K562 (cell line): ENCODE results near the gene ORAI1. TPM values are rescaled to one million over a fixed set of nuclear protein-coding genes. Genes with fewer than 3 reads are reported as not detected.
A peak's percentile ranks its signal among the peaks of the same experiment; 100 is the strongest.

Experiments used
- ATF1 ChIP-seq, 2 experiments: fragments of 450-650 bp in 1 of 2; IDR thresholded peaks; 2 replicates each; pipeline ENCODE4 v1.6.1; 2016; ENCODE audit warnings: missing compliant biosample characterization in 1 of 2, missing genetic modification characterization in 1 of 2
- E2F5 ChIP-seq: sonication (generic); formaldehyde crosslinking; IDR thresholded peaks from 2 replicates; pipeline ENCODE4 v1.8.0; 2022; ENCODE audit warnings: mild to moderate bottlenecking, missing genetic modification reagents
- E2F8 ChIP-seq: fragments of 450-650 bp; IDR thresholded peaks from 2 replicates; pipeline ENCODE4 v1.7.1; 2018; ENCODE audit warnings: mild to moderate bottlenecking, low read depth; ENCODE audit not compliant: partially characterized antibody
- GATAD2B ChIP-seq: fragments of 450-650 bp; IDR thresholded peaks from 2 replicates; pipeline ENCODE4 v1.6.1; 2017; ENCODE audit warnings: mild to moderate bottlenecking, borderline replicate concordance
- KAT8 ChIP-seq: fragments of 450-650 bp; IDR thresholded peaks from 2 replicates; pipeline ENCODE4 v1.6.1; 2016; ENCODE audit warnings: low read depth, mild to moderate bottlenecking
- MEIS2 ChIP-seq: fragments of 450-650 bp; IDR thresholded peaks from 2 replicates; pipeline ENCODE4 v1.6.1; 2014; ENCODE audit warnings: mild to moderate bottlenecking; ENCODE audit not compliant: partially characterized antibody
- MTA3 ChIP-seq: fragments of 450-650 bp; formaldehyde crosslinking; IDR thresholded peaks from 2 replicates; pipeline ENCODE4 v1.6.1; 2017; ENCODE audit warnings: mild to moderate bottlenecking, borderline replicate concordance
- NEUROD1 ChIP-seq: fragments of 150-350 bp; IDR thresholded peaks from 2 replicates; pipeline ENCODE4 v1.6.1; 2014; ENCODE audit warnings: borderline replicate concordance, low read length, low read depth; ENCODE audit not compliant: partially characterized antibody
- POLR2G ChIP-seq: fragments of 200-400 bp; formaldehyde crosslinking; IDR thresholded peaks from 2 replicates; pipeline ENCODE4 v1.6.1; 2017; ENCODE audit warnings: low read depth, mild to moderate bottlenecking, antibody characterized with exemption, low read length, moderate library complexity
- PYGO2 ChIP-seq: fragments of 450-650 bp; IDR thresholded peaks from 2 replicates; pipeline ENCODE4 v1.6.1; 2016; ENCODE audit warnings: mild to moderate bottlenecking, missing genetic modification characterization, moderate library complexity, missing compliant biosample characterization
- YBX1 ChIP-seq: fragments of 450-650 bp; IDR thresholded peaks from 2 replicates; pipeline ENCODE4 v1.7.1; 2016; ENCODE audit warnings: mild to moderate bottlenecking
- ZC3H8 ChIP-seq: fragments of 450-650 bp; IDR thresholded peaks from 2 replicates; pipeline ENCODE4 v1.6.1; 2017
- polyA plus RNA-seq, 8 experiments: library from polyadenylated mRNA; depleted of rRNA in 4 of 8; stranded (reverse) in 5 of 8; unstranded in 3 of 8; fragments of >200 nt; fragmentation: Nextera tagmentation in 2 of 8; fragmentation: Illumina TruSeq in 1 of 8; extraction: Ambion mirVana in 2 of 8; extraction: Trizol in 1 of 8; gene quantifications; 2 replicates each; pipeline versions ENCODE4 v1.2.1 to v1.2.3, GENCODE V29; 2011 to 2014; ENCODE audit warnings: inconsistent platforms in 1 of 8, missing spikeins in 1 of 8
- total RNA-seq, 7 experiments: library from RNA; depleted of rRNA in 6 of 7; stranded (reverse); fragments of >200 nt in 6 of 7; fragmentation: Illumina TruSeq in 2 of 7; extraction: Trizol in 2 of 7; gene quantifications; 2 replicates each; pipeline versions ENCODE4 v1.2.1 to v1.2.3, GENCODE V29; 2011 to 2021; ENCODE audit warnings: low replicate concordance in 1 of 7
- TF ChIP-seq, protein P1 (sequence below): fragments of 450-650 bp; IDR thresholded peaks from 2 replicates; pipeline ENCODE4 v1.6.1; 2016; ENCODE audit warnings: mild to moderate bottlenecking, moderate library complexity

The ORAI1 gene
- total and polyA plus RNA-seq, 9 of the 15 experiments (the other 6 are each of a cell fraction or from before 2014, with no cell fraction given): 2.6 to 23.8 (median 9.3) TPM

DNA sequence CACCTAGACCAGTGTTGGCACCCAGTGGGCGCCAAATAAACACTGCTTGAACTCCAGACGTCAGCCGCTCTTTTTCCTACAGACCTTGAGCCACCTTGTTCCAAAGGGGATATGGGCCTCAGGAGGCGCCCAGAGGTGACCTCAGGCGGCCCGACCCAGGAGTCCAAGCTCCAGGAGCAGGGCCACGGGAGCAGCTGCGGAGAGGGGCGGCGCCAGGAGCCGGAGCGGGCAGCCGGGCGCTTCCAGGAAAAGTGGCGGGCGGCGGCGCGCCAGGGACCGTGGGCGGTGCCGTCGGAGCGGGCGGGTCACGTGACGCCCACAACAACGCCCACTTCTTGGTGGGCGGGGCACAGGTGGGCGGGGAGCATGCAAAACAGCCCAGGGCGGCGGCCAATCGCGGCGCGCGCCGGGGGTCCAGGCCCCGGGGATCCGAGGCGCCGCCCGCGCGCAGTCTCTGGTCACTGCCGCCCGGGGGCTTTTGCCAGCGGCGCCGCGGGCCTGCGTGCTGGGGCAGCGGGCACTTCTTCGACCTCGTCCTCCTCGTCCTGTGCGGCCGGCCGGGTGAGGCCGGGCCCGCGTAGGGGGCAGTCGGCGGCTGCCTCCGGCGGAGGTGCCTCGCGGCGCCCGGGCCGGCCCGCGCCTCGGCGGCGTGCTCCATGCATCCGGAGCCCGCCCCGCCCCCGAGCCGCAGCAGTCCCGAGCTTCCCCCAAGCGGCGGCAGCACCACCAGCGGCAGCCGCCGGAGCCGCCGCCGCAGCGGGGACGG, at the start of gene ORAI1 (continued):
- TF ChIP-seq ATF1 (CRISPR knock-in tag; IDR thresholded peaks at IDR 0.05) (no peak), ATF1 (tag; IDR thresholded peaks at IDR 0.05) (peak; percentile 54), ZC3H8 (no peak), E2F5 (no peak), KAT8 (no peak), NEUROD1 (peak; percentile 32), POLR2G (peak; percentile 88), MEIS2 (no peak), GATAD2B (peak; percentile 95), PYGO2 (tag) (no peak), E2F8 (no peak), MTA3 (peak; percentile 67; the same call in 1 of the 2 replicates), YBX1 (no peak)
- TF ChIP-seq, protein P1, sequence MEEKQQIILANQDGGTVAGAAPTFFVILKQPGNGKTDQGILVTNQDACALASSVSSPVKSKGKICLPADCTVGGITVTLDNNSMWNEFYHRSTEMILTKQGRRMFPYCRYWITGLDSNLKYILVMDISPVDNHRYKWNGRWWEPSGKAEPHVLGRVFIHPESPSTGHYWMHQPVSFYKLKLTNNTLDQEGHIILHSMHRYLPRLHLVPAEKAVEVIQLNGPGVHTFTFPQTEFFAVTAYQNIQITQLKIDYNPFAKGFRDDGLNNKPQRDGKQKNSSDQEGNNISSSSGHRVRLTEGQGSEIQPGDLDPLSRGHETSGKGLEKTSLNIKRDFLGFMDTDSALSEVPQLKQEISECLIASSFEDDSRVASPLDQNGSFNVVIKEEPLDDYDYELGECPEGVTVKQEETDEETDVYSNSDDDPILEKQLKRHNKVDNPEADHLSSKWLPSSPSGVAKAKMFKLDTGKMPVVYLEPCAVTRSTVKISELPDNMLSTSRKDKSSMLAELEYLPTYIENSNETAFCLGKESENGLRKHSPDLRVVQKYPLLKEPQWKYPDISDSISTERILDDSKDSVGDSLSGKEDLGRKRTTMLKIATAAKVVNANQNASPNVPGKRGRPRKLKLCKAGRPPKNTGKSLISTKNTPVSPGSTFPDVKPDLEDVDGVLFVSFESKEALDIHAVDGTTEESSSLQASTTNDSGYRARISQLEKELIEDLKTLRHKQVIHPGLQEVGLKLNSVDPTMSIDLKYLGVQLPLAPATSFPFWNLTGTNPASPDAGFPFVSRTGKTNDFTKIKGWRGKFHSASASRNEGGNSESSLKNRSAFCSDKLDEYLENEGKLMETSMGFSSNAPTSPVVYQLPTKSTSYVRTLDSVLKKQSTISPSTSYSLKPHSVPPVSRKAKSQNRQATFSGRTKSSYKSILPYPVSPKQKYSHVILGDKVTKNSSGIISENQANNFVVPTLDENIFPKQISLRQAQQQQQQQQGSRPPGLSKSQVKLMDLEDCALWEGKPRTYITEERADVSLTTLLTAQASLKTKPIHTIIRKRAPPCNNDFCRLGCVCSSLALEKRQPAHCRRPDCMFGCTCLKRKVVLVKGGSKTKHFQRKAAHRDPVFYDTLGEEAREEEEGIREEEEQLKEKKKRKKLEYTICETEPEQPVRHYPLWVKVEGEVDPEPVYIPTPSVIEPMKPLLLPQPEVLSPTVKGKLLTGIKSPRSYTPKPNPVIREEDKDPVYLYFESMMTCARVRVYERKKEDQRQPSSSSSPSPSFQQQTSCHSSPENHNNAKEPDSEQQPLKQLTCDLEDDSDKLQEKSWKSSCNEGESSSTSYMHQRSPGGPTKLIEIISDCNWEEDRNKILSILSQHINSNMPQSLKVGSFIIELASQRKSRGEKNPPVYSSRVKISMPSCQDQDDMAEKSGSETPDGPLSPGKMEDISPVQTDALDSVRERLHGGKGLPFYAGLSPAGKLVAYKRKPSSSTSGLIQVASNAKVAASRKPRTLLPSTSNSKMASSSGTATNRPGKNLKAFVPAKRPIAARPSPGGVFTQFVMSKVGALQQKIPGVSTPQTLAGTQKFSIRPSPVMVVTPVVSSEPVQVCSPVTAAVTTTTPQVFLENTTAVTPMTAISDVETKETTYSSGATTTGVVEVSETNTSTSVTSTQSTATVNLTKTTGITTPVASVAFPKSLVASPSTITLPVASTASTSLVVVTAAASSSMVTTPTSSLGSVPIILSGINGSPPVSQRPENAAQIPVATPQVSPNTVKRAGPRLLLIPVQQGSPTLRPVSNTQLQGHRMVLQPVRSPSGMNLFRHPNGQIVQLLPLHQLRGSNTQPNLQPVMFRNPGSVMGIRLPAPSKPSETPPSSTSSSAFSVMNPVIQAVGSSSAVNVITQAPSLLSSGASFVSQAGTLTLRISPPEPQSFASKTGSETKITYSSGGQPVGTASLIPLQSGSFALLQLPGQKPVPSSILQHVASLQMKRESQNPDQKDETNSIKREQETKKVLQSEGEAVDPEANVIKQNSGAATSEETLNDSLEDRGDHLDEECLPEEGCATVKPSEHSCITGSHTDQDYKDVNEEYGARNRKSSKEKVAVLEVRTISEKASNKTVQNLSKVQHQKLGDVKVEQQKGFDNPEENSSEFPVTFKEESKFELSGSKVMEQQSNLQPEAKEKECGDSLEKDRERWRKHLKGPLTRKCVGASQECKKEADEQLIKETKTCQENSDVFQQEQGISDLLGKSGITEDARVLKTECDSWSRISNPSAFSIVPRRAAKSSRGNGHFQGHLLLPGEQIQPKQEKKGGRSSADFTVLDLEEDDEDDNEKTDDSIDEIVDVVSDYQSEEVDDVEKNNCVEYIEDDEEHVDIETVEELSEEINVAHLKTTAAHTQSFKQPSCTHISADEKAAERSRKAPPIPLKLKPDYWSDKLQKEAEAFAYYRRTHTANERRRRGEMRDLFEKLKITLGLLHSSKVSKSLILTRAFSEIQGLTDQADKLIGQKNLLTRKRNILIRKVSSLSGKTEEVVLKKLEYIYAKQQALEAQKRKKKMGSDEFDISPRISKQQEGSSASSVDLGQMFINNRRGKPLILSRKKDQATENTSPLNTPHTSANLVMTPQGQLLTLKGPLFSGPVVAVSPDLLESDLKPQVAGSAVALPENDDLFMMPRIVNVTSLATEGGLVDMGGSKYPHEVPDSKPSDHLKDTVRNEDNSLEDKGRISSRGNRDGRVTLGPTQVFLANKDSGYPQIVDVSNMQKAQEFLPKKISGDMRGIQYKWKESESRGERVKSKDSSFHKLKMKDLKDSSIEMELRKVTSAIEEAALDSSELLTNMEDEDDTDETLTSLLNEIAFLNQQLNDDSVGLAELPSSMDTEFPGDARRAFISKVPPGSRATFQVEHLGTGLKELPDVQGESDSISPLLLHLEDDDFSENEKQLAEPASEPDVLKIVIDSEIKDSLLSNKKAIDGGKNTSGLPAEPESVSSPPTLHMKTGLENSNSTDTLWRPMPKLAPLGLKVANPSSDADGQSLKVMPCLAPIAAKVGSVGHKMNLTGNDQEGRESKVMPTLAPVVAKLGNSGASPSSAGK: no peak
